Measurements from ENCODE around the gene EPHB2. TPM values are rescaled to one million over a fixed set of nuclear protein-coding genes. Genes with fewer than 3 reads are reported as not detected.

EPHB2 gene
- total RNA-seq, 1 experiment from 2014 or later: 2.6 TPM

DNA sequence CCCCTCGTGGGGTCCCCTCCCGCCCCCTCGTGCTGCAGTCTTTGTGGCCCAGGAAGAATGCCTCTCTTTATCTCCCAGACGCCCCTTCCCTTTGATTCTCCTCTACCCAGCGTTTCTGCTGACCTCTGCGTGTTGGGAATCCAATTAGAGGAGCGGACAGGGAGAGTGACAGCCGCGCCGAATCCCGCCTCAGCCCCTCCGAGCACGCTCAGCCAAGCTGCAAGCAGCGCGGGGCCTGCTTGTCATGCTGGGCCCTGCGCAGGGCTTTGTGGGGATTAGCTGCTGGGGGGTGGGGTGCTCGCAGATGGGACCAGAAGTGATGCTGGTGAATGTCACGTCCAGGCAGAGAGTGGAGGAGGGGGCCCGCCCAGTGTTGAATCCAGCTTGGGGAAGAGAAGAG lies 91.1 kb downstream of the EPHB2 start:
- no peak for DNase-seq (ENCODE audit: low read depth)

DNA sequence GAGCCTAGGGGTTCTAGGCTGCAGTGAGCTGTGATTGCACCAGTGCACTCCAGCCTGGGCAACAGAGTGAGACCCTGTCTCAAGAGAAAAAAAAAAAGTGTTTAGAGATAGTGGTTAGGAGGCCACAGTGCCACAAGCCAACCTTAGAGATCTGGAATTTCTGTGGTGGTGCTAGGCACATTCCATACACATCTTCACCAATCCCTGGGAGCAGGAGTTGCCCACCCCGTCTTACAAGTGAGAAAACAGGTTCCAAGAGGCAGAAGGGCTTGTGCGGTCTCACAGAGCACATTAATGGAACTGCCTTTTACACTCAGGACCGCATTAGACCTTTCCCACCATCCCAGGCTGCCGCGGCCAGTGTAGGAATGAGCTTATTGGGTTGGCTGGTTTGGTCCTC lies 93.2 kb downstream of the EPHB2 start:
- no peak for DNase-seq (ENCODE audit: low read depth)

DNA sequence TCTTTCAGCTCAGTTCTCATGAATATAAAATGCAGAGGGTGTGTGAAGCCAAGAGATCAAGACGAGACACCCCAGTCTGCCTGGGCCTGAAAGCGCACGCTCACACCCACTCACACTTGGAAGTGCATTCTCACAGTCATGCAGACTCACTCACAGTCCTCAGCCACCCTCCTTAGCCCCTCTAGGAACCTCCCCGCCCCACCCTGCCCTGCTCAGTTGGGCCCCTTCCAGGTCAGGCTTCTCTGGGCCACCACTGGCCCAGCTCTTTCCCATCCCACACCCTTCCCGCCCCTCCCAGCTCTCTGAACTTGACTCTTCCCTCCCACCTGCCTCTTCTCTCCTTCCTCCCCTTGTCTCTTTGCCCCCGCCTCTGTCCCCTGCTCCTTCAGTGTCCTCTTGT lies 93.8 kb downstream of the EPHB2 start:
- DNase-seq (ENCODE audit: low read depth): no peak

DNA sequence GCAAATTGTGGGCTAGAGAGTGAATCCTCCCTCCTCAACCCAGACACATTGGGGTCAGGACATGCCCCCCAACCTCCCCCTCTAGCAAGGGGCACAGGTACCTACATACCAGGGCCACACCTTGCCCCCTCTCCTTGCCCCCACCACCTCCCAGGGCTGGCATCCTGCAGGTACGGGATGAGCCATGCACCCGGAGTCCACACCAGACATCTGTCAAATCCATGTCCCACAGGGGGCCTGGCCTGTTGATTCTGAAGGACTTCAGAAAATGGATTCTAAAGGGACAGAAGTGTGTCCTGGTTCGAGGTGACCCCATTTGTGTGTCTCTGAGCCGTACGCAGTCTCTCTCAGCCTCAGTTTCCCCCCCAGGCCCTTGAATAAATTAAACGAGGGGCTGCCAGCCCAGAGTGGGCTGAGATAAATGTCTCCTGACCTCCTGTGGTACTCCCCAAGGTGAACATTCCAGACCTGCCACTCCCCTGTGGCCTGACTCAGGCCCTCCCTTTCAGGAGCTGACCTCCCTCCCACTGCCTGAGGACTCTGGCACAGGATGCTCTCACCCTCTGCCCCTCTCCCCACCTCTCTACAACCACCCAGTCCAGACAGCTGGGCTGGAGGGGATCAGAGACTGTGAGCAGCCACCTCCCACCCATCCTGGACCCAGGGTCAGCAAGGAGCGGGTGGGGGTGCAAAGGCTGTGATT lies 94.5 kb downstream of the EPHB2 start:
- DNase-seq (ENCODE audit: low read depth): no peak

DNA sequence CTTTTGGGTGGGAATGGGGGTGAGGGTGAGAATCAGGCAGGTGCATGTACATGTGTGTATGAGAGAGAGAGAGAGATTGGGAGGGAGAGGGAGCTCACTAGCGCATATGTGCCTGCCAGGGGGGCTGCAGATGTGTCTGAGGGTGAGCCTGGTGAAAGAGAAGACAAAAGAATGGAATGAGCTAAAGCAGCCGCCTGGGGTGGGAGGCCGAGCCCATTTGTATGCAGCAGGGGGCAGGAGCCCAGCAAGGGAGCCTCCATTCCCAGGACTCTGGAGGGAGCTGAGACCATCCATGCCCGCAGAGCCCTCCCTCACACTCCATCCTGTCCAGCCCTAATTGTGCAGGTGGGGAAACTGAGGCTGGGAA lies 95.0 kb downstream of the EPHB2 start:
- no peak for DNase-seq (ENCODE audit: low read depth)

DNA sequence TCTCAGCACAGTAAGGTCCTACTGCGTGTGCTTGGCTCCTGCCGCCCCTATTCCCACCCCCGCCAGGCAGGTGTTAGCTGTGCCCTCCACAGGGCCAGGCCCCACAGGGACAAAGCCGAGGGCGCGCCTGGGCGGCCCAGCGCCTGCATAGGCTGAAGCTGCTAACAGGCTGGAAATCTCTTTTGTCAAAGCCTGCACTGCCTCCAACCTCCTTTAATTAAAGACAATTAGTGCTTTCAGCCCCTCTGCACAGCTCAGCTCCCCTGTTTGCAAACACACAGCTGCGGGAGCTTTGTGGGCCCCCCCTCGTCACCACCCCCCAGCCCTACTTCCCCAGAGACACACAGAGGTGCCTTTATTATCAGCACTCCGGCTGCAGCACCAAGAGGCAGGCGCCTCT lies 95.9 kb downstream of the EPHB2 start:
- DNase-seq (ENCODE audit: low read depth): no peak

DNA sequence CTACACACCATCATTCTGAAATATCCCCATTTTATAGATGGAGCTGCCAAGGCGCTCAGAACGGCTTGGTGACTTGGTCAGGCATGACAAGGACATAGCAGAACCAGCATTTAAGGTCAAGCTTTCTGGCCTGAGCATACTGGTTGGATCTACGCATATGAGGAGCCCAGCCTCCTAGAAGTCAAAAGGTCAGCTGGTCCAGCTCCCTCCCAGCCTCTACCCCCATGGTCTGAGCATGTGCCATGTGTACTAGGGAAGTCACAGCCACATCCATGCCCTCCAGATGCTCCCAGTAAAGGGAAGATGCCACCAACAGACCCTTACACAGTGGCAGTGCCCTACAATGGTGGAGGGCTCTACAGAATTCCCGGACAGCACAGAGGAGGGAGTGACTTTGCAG lies 96.7 kb downstream of the EPHB2 start:
- DNase-seq (ENCODE audit: low read depth): no peak

DNA sequence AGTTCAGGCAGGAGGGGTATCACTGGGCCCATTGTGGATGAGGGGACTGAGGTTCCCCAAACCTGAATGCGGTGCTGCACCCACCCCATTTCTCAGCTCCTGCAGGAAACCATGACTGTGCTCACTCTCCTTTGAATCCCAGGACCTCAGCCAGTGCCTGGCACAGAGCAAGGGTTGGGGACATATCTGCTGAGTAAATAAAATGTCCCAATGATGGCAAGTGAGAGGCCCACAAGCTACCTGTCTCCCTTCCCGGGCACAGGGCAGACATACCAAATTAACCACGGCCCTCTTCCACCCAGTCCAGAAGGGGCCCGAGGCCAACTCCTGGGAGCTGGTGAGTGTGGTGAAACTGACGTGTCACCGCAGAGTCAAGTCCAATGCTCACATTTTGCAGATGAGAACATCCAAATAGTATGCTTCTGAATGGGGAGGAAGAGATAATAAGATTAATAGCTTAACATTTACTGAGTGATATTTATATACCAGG lies 97.6 kb downstream of the EPHB2 start:
- DNase-seq (ENCODE audit: low read depth): peak; percentile 29

DNA sequence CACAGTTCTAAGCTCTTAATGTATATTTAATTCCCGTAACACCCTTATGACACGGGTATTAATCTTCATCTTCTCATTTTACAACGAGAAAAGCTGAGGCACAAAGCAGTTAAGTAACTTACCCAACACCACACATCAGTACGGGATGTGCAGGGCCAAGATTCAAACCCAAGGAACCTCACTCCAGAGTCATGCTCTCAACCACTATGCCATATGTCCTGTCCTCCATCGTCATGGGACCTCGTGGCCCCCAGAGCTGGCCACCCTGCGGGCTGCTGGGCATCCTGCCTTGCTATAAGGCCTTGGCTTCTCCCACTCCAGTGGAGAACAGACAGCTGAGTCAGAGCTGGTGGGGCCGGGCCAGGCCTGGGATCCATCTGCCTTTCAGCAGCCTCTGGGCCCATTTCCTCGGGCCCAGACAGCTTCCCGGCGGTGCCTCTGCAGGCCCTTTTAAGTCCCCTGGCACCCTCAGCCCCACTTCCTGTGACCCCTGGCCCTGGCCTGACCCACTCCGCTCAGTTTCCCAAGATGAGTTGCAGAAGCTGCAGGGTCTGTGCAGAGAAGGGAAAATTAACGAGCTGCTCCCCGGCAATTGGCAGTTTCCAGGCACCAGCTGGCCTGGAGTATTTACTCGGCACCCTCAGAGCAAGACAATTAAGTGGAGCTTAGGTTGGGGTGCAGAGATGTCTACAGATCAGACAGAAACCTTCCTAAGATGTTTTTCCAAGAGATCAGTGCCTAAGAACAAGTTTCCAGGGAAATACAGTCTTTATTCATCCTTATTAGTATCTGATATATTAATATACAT lies 98.2 kb downstream of the EPHB2 start:
- peak; percentile 56 for DNase-seq (ENCODE audit: low read depth)

DNA sequence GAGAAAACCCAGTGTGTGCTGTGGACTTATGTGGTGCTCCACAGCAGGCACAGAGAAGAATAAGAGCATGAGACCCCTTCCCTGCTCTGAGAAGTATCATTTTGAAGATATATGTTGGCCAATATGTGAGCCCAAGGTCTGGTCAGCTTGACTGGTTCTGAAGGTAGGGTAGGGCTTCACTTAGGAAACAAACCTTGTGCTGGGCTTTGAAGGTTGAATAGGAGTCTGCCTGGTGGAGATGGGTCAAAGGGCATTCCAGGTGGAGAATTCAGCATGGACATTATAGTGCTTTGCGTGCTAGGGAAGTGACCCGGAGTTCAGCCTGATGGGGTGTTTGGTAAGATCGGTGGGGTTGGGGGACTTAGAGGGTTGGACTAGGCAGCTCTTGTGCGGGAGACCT lies 99.1 kb downstream of the EPHB2 start:
- no peak for DNase-seq (ENCODE audit: low read depth)

DNA sequence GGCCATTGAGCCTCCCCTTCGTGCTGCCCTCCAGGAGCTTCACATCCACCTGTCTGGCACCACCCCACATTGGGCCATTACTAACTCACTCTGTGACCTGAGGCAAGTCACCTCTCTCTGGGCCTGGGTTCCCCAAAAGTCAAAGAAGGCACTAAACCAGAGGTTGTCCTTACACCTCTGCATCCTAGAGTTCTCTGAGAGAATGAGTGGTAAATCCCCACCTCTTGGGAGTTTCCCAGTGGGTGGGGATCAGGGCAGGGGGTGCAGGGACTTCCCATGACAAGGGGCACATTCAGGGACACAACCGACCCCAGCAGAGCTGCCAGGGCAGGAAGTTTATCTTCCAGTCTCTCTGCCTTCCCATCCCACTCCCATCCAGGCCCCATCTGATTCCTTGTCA lies 99.7 kb downstream of the EPHB2 start:
- DNase-seq (ENCODE audit: low read depth): no peak

DNA sequence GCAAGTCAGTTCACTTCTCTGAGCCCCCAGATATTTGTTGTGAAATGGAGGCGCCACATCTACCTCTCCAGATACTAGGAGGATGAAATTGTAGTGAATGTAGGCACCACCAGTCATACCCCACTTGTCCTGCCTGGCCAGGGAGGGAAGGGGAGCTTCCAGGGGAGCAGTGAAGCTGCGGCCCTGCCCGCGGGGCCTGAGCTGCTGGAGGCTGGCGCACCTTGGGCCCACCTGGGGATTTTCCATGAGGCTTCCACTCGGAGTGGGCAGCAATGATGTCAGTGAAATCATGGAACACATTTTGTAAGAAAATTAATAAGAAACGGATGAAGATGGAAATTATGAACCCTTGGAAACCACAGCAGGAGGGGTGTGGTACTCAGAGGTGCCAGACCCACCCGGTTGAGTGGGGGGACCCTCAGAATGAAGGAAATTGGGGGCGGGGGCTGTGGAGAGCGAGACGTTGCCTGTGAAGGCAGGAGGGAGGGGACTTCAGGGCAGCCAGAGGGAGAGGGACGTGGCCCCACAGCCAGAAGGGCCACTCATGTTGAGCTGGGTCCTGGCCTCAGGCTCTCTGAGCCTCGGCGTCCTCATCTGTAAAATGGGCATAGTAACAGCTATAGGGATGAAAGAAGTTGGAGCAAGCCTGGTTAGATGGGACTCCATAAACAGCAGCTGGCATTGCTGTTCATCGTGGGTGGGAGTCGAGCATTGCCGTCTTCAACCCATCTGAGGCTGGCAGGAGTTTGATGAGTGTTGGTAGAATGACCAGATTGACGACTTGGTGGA lies 101.6 kb downstream of the EPHB2 start:
- no peak for DNase-seq (ENCODE audit: low read depth)

DNA sequence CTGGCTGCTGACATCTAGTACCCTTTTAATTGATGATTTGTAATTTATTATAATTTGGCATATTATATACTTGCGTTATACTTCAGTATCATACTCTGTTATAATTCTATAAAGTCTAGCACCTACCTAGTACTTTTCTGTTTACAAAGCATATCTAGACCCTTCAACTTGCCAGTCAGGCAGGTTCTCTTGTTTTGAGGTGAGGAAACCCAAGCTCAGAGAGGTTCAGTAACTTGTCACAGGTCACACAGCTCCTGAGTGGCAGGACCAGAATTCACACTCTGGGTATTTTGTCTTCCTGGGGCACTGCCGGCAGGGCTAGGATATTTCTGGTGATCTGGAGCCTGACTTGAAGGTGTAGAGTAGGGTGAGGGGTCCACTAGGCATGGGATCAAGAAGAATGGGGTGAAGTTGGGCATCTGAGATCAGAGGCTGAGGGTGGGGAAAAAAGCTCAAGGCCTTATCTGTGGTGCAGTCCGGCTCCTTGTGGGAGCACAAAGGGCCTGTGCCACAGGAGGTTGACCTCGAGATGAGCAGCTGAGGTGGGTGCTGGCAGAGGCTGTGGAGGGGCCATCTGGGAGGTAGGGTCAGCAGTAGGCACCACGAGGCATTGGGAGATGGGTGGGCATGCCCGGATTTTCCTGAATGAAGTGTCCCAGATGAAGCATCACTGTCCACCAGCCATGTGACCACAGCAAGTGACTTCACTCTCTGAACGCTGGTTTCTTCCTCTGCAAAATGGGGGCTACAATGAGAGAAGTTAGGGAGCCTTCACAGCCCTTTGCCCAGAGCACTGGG lies 102.6 kb downstream of the EPHB2 start:
- no peak for DNase-seq (ENCODE audit: low read depth)

DNA sequence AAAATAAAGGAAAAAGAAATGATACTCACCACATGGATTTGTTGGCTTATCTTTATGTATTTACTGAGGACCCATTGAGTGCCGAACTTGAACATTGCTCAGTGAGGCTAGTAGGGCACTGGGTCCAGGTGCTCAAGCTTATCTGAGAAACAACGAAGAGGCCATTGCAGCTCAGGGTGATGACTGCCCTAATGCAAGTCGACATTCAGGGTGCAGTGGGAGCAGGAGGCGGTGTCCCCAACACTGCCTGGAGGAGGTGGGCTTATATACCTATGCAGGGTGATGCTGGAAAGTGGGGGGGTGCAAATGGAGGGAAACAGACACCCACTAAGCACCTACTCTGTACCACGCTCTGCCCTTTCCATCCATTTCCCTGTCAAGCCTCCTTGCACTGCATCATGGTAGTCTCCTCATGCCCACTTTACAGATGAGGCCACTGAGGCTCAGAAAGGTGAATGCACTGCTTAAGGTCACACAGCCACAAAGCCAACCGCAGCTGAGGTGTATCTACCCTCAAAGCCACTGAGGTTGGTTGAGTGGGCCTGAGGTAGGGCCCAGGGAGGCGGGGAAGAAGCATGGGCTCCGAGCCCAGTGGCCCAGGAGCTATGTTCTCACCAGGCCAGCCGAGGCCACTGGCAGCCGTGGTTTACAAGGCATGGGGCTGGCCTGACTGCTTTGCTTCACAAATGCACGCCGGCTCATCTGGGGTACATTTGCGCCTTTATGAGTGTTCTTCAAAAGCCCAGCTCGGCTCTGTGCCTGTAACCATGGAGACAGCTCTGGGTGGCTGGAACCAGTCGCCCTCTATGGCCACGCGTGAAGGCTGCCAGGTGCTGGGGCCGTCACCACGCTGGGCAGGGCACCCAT lies 103.8 kb downstream of the EPHB2 start:
- DNase-seq (ENCODE audit: low read depth): no peak

DNA sequence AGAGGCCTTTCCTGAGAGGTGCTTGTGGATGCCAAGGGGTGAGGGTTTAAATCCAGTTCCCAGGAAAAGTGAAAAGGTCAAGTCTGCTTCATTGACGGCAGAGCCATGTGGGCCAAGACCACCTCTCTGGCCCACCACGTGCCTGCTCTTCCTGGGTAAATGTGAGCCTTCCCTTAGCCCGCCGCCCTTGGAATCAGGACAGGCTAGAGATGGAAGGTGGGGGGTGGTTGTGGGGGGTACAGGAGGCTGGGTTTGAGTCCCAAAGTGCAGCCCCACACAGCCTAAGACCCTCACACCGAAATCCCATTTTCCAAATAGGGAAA lies 104.4 kb downstream of the EPHB2 start:
- no peak for DNase-seq (ENCODE audit: low read depth)

DNA sequence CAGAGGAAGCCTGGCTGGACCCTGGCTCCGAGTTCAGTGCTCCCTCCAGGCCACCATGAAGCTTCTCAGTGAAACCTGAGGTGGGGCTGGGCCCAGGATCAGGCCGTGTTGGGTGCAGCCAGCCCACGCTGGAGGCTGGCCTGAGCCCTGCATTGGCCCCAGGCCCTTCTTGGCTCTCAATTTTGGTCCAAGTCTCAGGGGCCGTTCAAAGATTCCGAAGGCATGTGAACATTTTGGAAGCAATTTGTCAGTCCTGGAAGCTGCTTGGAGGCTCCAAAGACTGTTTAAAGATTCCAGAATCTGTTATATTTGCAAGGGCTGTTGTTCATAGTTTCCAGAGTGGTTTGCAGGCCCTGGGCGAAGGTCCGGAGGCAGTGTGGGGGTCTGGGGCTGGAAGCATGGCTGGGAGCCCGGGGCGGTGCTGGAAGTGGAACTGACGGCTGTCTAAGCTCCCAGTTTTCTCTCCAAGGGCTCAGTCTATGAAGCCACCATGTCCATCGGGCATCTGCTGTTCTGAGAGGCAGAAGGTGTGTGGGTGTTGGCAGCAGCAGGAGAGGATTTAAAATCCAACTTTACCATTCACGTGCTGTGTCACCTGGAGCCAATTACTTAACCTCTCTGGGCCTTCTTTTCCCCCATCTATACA lies 104.9 kb downstream of the EPHB2 start:
- DNase-seq (ENCODE audit: low read depth): no peak

DNA sequence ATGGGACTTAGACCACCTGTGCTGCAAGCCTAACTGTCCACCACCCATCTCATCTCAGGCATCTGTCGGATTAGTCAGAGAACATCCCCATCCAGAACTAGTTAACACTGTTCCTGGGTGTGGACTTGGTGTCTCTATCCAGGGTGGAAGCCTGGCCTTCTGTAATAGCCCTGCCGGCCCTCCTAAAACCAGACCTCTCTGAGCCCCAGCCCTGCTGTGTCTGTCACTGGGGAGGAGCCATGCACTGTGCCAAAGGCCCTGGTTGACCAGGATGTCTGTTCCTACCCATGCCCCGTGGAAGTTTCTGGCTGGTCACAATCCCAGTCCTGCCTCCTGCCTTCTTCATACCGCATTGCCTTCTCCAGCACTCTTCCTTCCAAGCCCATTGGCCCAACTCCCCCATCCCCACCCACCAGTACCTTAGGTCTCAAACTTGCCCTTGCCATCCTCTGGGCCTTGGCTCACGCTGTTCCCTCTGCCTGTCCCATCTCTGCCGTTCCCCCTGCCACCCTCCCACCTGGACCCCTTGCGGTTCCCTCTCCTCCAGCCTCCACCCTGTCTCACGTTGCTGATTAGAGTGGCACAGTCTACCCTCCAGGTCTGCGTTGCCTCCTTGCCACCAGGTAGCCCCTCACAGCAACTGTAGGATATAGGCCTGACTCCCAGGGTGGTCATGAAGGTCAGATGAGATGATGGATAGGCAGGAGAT lies 105.6 kb downstream of the EPHB2 start:
- no peak for DNase-seq (ENCODE audit: low read depth)

DNA sequence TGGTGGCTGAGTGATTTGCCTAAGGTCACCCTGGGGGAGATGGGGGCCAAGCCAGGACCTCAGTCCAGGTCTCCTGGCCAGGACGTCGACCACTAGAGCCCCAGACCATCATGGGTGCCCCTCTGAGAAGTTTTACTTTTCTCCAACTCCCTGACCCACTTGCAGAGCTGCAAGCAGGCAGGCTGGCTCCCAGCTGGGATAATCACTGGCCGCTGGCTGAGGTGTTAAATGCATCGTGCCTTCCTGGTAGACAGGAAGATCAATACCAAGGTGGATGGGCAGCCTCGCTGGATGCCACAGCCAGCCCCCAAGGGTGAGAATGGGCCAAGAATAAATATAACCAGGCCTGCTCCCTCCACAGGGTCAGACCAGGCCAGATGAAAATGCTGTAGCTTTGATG lies 106.2 kb downstream of the EPHB2 start:
- no peak for DNase-seq (ENCODE audit: low read depth)

DNA sequence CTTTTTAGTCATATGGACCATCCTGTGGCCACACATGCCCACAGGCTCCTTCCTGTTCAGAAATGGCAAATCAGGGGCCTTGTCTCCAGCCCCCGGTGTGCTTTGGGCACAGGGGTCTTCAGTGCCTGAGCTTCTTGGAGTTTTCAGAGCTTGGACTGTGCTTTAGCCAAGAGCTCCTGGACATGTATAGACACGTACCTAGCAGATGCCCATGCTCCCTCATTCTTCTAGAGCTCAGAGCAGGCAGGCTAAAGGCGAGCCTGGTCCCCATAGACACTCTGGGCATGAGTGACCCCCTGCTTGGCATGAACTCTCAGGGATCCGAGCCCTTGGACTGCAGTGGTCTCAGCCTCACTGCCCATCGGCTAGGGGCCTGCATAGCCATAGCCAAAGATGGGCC lies 106.8 kb downstream of the EPHB2 start:
- no peak for DNase-seq (ENCODE audit: low read depth)

All from LHCN-M2 (cell line).